ENCODE results near the gene ALDH2.
"Not testable (repeated sequence)": the region's sequence is repeated elsewhere in the genome, so short reads cannot be mapped to it uniquely, and the experiment has no call there.

Gene ALDH2

GRCh38 chr12:111761099-111761498, 5.6 kb upstream of the ALDH2 start:
- DNase-seq (ENCODE audit: low read depth): no peak
- no peak for TF ChIP-seq CTCF (conservative IDR thresholded peaks at IDR 0.05; ENCODE audit: low read depth, low read length)
- no peak overlapping the region for H3K4me3 ChIP-seq (ENCODE audit: low read length)

- no peak for DNase-seq (ENCODE audit: low read depth)
- TF ChIP-seq CTCF (conservative IDR thresholded peaks at IDR 0.05; ENCODE audit: low read depth, low read length): no peak
- no peak overlapping the region for H3K4me3 ChIP-seq (ENCODE audit: low read length)
Measured at GRCh38 chr12:111761706-111762105, 5.0 kb upstream of the ALDH2 start.

- H3K4me3 ChIP-seq (ENCODE audit: low read length); DNase-seq (ENCODE audit: low read depth): not testable (repeated sequence)
Measured at GRCh38 chr12:111763552-111763951, 3.2 kb upstream of the ALDH2 start.

- no peak for DNase-seq (ENCODE audit: low read depth)
- H3K4me3 ChIP-seq (ENCODE audit: low read length): no peak overlapping the region
- TF ChIP-seq CTCF (conservative IDR thresholded peaks at IDR 0.05; ENCODE audit: low read depth, low read length): no peak
Measured at GRCh38 chr12:111764120-111764821, 2.5 kb upstream of the ALDH2 start.

- peak overlapping the region; percentile 68 for H3K4me3 ChIP-seq (ENCODE audit: low read length)
- DNase-seq (ENCODE audit: low read depth): no peak
- TF ChIP-seq CTCF (conservative IDR thresholded peaks at IDR 0.05; ENCODE audit: low read depth, low read length): no peak
Measured at GRCh38 chr12:111767362-111768158, 827 bp downstream of the ALDH2 start.

- TF ChIP-seq CTCF (conservative IDR thresholded peaks at IDR 0.05; ENCODE audit: low read depth, low read length): no peak
- no peak overlapping the region for H3K4me3 ChIP-seq (ENCODE audit: low read length)
- DNase-seq (ENCODE audit: low read depth): no peak
Measured at GRCh38 chr12:111768159-111768895, 1.6 kb downstream of the ALDH2 start.

- no peak for DNase-seq (ENCODE audit: low read depth)
- no peak overlapping the region for H3K4me3 ChIP-seq (ENCODE audit: low read length)
- no peak for TF ChIP-seq CTCF (conservative IDR thresholded peaks at IDR 0.05; ENCODE audit: low read depth, low read length)
Measured at GRCh38 chr12:111769599-111769998, 2.9 kb downstream of the ALDH2 start.

Measured in retinal pigment epithelial cell (primary cell).